Subcutaneous abdominal adipose tissue (tissue), 5 donors: Measurements from ENCODE around the gene PDIA4.
A peak's percentile ranks its signal among the peaks of the same experiment; 100 is the strongest.
"Not testable (repeated sequence)": the region's sequence is repeated elsewhere in the genome, so short reads cannot be mapped to it uniquely, and the experiment has no call there.

Experiments
- H3K27ac ChIP-seq: one replicate; pipeline ENCODE4 v1.7.0; 2013; ENCODE audit warnings: low read depth, mild to moderate bottlenecking, inconsistent platforms, low read length, moderate library complexity
- H3K27me3 ChIP-seq, 5 donors: one replicate each; pipeline ENCODE4 v1.7.0; 2013; ENCODE audit warnings: low read length in 5 of 5, inconsistent platforms in 1 of 5; ENCODE audit not compliant: control insufficient read depth in 5 of 5, insufficient read depth in 4 of 5
- H3K36me3 ChIP-seq, 5 donors: one replicate each; pipeline ENCODE4 v1.7.0; 2013; ENCODE audit warnings: low read length in 5 of 5; ENCODE audit not compliant: control insufficient read depth in 5 of 5, insufficient read depth in 5 of 5
- H3K4me1 ChIP-seq, 5 donors: one replicate each; pipeline ENCODE4 v1.7.0; 2013; ENCODE audit warnings: low read length in 5 of 5, mild to moderate bottlenecking in 3 of 5, moderate library complexity in 1 of 5; ENCODE audit not compliant: control insufficient read depth in 5 of 5, insufficient read depth in 5 of 5
- H3K4me3 ChIP-seq, 5 donors: one replicate each; pipeline ENCODE4 v1.7.0; 2013; ENCODE audit warnings: low read length in 5 of 5, low read depth in 1 of 5
- H3K9ac ChIP-seq, 5 donors: one replicate each; pipeline ENCODE4 v1.7.0; 2013; ENCODE audit warnings: low read length in 5 of 5, mild to moderate bottlenecking in 4 of 5, moderate library complexity in 3 of 5
- H3K9me3 ChIP-seq, 5 donors: one replicate each; pipeline ENCODE4 v1.7.0; 2013; ENCODE audit warnings: low read length in 5 of 5; ENCODE audit not compliant: control insufficient read depth in 5 of 5
- donor health status: healthy.
- donor health status: healthy.
- donor health status: healthy.
- donor health status: healthy.
- donor health status: healthy.

PDIA4 gene

GRCh38 chr7:149041350-149041749 lies 13.0 kb upstream of the PDIA4 start:
- Histone ChIP-seq H3K27me3 (peaks cover 0 to 2% (median 0%) of the 10 kb centered on the region in 5 donors), H3K36me3 (no peaks in the 10 kb centered on the region), H3K9me3 (peaks cover 0 to 3% (median 2%) of the 10 kb centered on the region in 5 donors), H3K27ac (no peak overlapping the region), H3K9ac (no peak overlapping the region), H3K4me1 (no peaks in the 10 kb centered on the region), H3K4me3 (no peak overlapping the region)

GRCh38 chr7:149038641-149039040 lies 10.3 kb upstream of the PDIA4 start:
- not testable (repeated sequence) for H3K9ac ChIP-seq, H3K9me3 ChIP-seq, H3K27ac ChIP-seq, H3K36me3 ChIP-seq, H3K27me3 ChIP-seq, H3K4me3 ChIP-seq, H3K4me1 ChIP-seq

GRCh38 chr7:149036676-149037075 lies 8.4 kb upstream of the PDIA4 start:
- Histone ChIP-seq H3K9ac (no peak overlapping the region), H3K27ac (no peak overlapping the region), H3K27me3 (peaks cover 0 to 2% (median 0%) of the 10 kb centered on the region in 5 donors), H3K9me3 (peaks cover 0 to 3% (median 2%) of the 10 kb centered on the region in 5 donors), H3K4me1 (no peaks in the 10 kb centered on the region), H3K4me3 (no peak overlapping the region), H3K36me3 (no peaks in the 10 kb centered on the region)

GRCh38 chr7:149031353-149031910 lies 3.1 kb upstream of the PDIA4 start:
- H3K4me1 ChIP-seq = peaks cover 0 to 26% (median 23%) of the 10 kb centered on the region in 5 donors
- no peak overlapping the region for H3K27ac ChIP-seq
- no peaks in the 10 kb centered on the region for H3K27me3 ChIP-seq
- no peak overlapping the region for H3K9ac ChIP-seq
- H3K9me3 ChIP-seq = no peaks in the 10 kb centered on the region
- no peaks in the 10 kb centered on the region for H3K36me3 ChIP-seq
- no peak overlapping the region for H3K4me3 ChIP-seq

GRCh38 chr7:149030439-149030838 lies 2.1 kb upstream of the PDIA4 start:
- not testable (repeated sequence) for H3K27me3 ChIP-seq, H3K9ac ChIP-seq, H3K27ac ChIP-seq, H3K9me3 ChIP-seq, H3K4me3 ChIP-seq, H3K36me3 ChIP-seq
- H3K4me1 ChIP-seq = peaks cover 0 to 27% (median 26%) of the 10 kb centered on the region in 5 donors

- no peaks in the 10 kb centered on the region for H3K27me3 ChIP-seq
- no peaks in the 10 kb centered on the region for H3K9me3 ChIP-seq
- peak overlapping the region; percentile 43 to 89 (median 83) for H3K9ac ChIP-seq
- H3K4me3 ChIP-seq = peak overlapping the region; percentile 57 to 84 (median 83)
- no peaks in the 10 kb centered on the region for H3K36me3 ChIP-seq
- H3K27ac ChIP-seq = peak overlapping the region; percentile 82
- H3K4me1 ChIP-seq = peaks cover 0 to 30% (median 26%) of the 10 kb centered on the region in 5 donors
Observed at GRCh38 chr7:149027611-149028345, 527 bp downstream of the PDIA4 start.

- Histone ChIP-seq H3K27me3 (no peaks in the 10 kb centered on the region), H3K27ac (peak overlapping the region; percentile 82), H3K9ac (peak overlapping the region; percentile 20 to 89 (median 83))
Observed at GRCh38 chr7:149027055-149027454, 1.2 kb downstream of the PDIA4 start.

GRCh38 chr7:149023662-149024061 lies 4.6 kb downstream of the PDIA4 start:
- H3K27ac ChIP-seq = no peak overlapping the region
- peaks cover 0 to 24% (median 19%) of the 10 kb centered on the region in 5 donors for H3K4me1 ChIP-seq
- H3K27me3 ChIP-seq = no peaks in the 10 kb centered on the region
- H3K9ac ChIP-seq = no peak overlapping the region
- H3K4me3 ChIP-seq = no peak overlapping the region
- peaks cover 0 to 15% (median 14%) of the 10 kb centered on the region in 5 donors for H3K36me3 ChIP-seq
- no peaks in the 10 kb centered on the region for H3K9me3 ChIP-seq

More at GRCh38 chr7:149027055-149027454, 1.2 kb downstream of the PDIA4 start:
- peaks cover 0 to 31% (median 27%) of the 10 kb centered on the region in 5 donors for H3K4me1 ChIP-seq
- no peaks in the 10 kb centered on the region for H3K36me3 ChIP-seq
- H3K9me3 ChIP-seq = no peaks in the 10 kb centered on the region
- peak overlapping the region; percentile 2 to 84 (median 75) for H3K4me3 ChIP-seq

- Histone ChIP-seq H3K9ac (peak overlapping the region in 2 of 5 donors; percentile 2 to 47), H3K9me3 (no peaks in the 10 kb centered on the region), H3K27me3 (no peaks in the 10 kb centered on the region), H3K36me3 (peaks cover 0 to 20% (median 19%) of the 10 kb centered on the region in 5 donors), H3K27ac (no peak overlapping the region), H3K4me1 (peaks cover 0 to 24% (median 16%) of the 10 kb centered on the region in 5 donors), H3K4me3 (no peak overlapping the region)
Observed at GRCh38 chr7:149022756-149023360, 5.4 kb downstream of the PDIA4 start.

GRCh38 chr7:149021725-149022062 lies 6.6 kb downstream of the PDIA4 start:
- H3K9ac ChIP-seq = no peak overlapping the region
- H3K27ac ChIP-seq = no peak overlapping the region
- no peaks in the 10 kb centered on the region for H3K27me3 ChIP-seq
- H3K36me3 ChIP-seq = peaks cover 0 to 27% (median 25%) of the 10 kb centered on the region in 5 donors
- H3K9me3 ChIP-seq = no peaks in the 10 kb centered on the region
- H3K4me3 ChIP-seq = no peak overlapping the region
- peaks cover 0 to 13% (median 4%) of the 10 kb centered on the region in 5 donors for H3K4me1 ChIP-seq
